Stimulated activated CD8-positive, alpha-beta memory T cell treated with anti-CD3 and anti-CD28 coated beads, Interleukin-4, amount 100 ng/mL, for 1 hour (primary cell): ENCODE measurements around the gene NUPR1.
"Not testable (repeated sequence)": the region's sequence is repeated elsewhere in the genome, so short reads cannot be mapped to it uniquely, and the experiment has no call there.

Source experiments
- DNase-seq, 2 donors: peaks; one replicate each; pipeline ENCODE4 v3.0.0-alpha.2; 2020; ENCODE audit warnings: low read depth in 2 of 2, low spot score in 1 of 2

The NUPR1 gene

GRCh38 chr16:28527985-28528384 lies 10.8 kb downstream of the NUPR1 start:
- DNase-seq = no peak

GRCh38 chr16:28527100-28527785 lies 11.5 kb downstream of the NUPR1 start:
- not testable (repeated sequence) for DNase-seq

GRCh38 chr16:28526201-28527099 lies 12.3 kb downstream of the NUPR1 start:
- no peak for DNase-seq

- no peak for DNase-seq
Measured at GRCh38 chr16:28524681-28525171, 14.0 kb downstream of the NUPR1 start.

GRCh38 chr16:28522792-28523191 lies 16.0 kb downstream of the NUPR1 start:
- DNase-seq = no peak

GRCh38 chr16:28521436-28521835 lies 17.3 kb downstream of the NUPR1 start:
- DNase-seq = no peak

- no peak for DNase-seq
Measured at GRCh38 chr16:28520672-28521071, 18.1 kb downstream of the NUPR1 start.

GRCh38 chr16:28514246-28514645 lies 24.5 kb downstream of the NUPR1 start:
- no peak for DNase-seq

GRCh38 chr16:28513484-28514181 lies 25.1 kb downstream of the NUPR1 start:
- DNase-seq = no peak

GRCh38 chr16:28511801-28512789 lies 26.7 kb downstream of the NUPR1 start:
- no peak for DNase-seq

- DNase-seq = no peak
Measured at GRCh38 chr16:28511031-28511430, 27.7 kb downstream of the NUPR1 start.

GRCh38 chr16:28505489-28506137 lies 33.2 kb downstream of the NUPR1 start:
- DNase-seq = no peak

- DNase-seq = no peak
Measured at GRCh38 chr16:28504707-28505404, 33.9 kb downstream of the NUPR1 start.

- no peak for DNase-seq
Measured at GRCh38 chr16:28503470-28504259, 35.1 kb downstream of the NUPR1 start.

GRCh38 chr16:28502290-28502689 lies 36.5 kb downstream of the NUPR1 start:
- no peak for DNase-seq

GRCh38 chr16:28501258-28502232 lies 37.2 kb downstream of the NUPR1 start:
- no peak for DNase-seq

GRCh38 chr16:28500476-28501180 lies 38.1 kb downstream of the NUPR1 start:
- not testable (repeated sequence) for DNase-seq
